K562 (cell line): ENCODE measurements around the gene CLEC10A. TPM values are rescaled to one million over a fixed set of nuclear protein-coding genes. Genes with fewer than 3 reads are reported as not detected.

Experiments used
- ATAC-seq: fragments of 200-7000 bp; cut with Tn5 transposase; 3 replicates; pipeline ENCODE4 v1.9.1; 2020; ENCODE audit warnings: moderate library complexity
- BruUV-seq: library from RNA; stranded (reverse); fragments of 400-500 nt; replicated peaks from 2 replicates; lab custom pipeline; 2021; lab: Mats Ljungman, UMichigan
- CTCF ChIA-PET: fragments of 300-600 bp; formaldehyde crosslinking; extraction: SDS; loops from one replicate; lab custom pipeline; 2021; ENCODE audit warnings: low intra/inter-chr PET ratio; lab: Yijun Ruan, JAX
- POLR2A ChIA-PET: fragments of 300-600, 350-650 bp; sonication (Branson Sonifier 250); formaldehyde crosslinking; extraction: SDS; loops from one replicate; lab custom pipeline; 2021; ENCODE audit warnings: antibody characterized with exemption, inconsistent platforms; lab: Yijun Ruan, JAX
- DNase-seq, 4 experiments: peaks; one replicate each; pipeline versions ENCODE4 v3.0.0 to v3.0.0-alpha.2; 2011 to 2018; ENCODE audit warnings: low spot score in 3 of 4, mixed read lengths in 3 of 4; ENCODE audit errors: extremely low read depth in 1 of 4
- FAIRE-seq: peaks from 2 replicates; lab custom pipeline; 2011; peaks lifted over from hg19 to GRCh38; lab: Jason Lieb, UNC
- H2AFZ ChIP-seq: 2 replicates; pipeline ENCODE4 v1.6.0; 2011; ENCODE audit warnings: low read depth, low read length, control low read depth, inconsistent platforms
- H3K27ac ChIP-seq: fragments of 200-600 bp; 3 replicates; pipeline ENCODE4 v1.8.0; 2011; ENCODE audit warnings: low read depth, mild to moderate bottlenecking, control low read depth, inconsistent platforms, low read length, moderate library complexity, mixed read lengths; ENCODE audit errors: extremely low read depth
- H3K27me3 ChIP-seq, 2 experiments: fragments of 300-600 bp in 1 of 2; 2 replicates in 1 of 2; 3 replicates in 1 of 2; pipeline versions ENCODE4 v1.6.0 to v1.8.0; 2011; ENCODE audit warnings: inconsistent platforms in 2 of 2, low read length in 2 of 2, mild to moderate bottlenecking in 1 of 2, mixed read lengths in 1 of 2, moderate library complexity in 1 of 2; ENCODE audit not compliant: control insufficient read depth in 2 of 2, insufficient read depth in 2 of 2
- H3K36me3 ChIP-seq: fragments of 300-600 bp; 3 replicates; pipeline ENCODE4 v1.8.0; 2011; ENCODE audit warnings: mild to moderate bottlenecking, low read length, inconsistent platforms; ENCODE audit not compliant: control insufficient read depth, insufficient read depth
- H3K4me1 ChIP-seq, 2 experiments: fragments of 200-600 bp in 1 of 2; replicated peaks in 1 of 2; 2 replicates in 1 of 2; 3 replicates in 1 of 2; pipeline versions ENCODE4 v1.5.1 to v1.8.0; 2011; ENCODE audit warnings: inconsistent platforms in 2 of 2, low read length in 2 of 2, mild to moderate bottlenecking in 1 of 2, mixed read lengths in 1 of 2, moderate library complexity in 1 of 2; ENCODE audit not compliant: control insufficient read depth in 2 of 2, insufficient read depth in 2 of 2
- H3K4me2 ChIP-seq: 2 replicates; pipeline ENCODE4 v1.6.1; 2011; ENCODE audit warnings: low read length, control low read depth, inconsistent platforms, mixed read lengths; ENCODE audit not compliant: insufficient read depth
- H3K4me3 ChIP-seq: fragments of 200-600 bp; sonication (generic), shearing (Covaris generic); 2 replicates; pipeline ENCODE4 v1.5.1; 2016; ENCODE audit warnings: control low read depth, inconsistent platforms
- H3K79me2 ChIP-seq: fragments of 200-600 bp; 3 replicates; pipeline ENCODE4 v1.8.0; 2011; ENCODE audit warnings: low read length, inconsistent platforms; ENCODE audit not compliant: control insufficient read depth, insufficient read depth
- H3K9ac ChIP-seq, 2 experiments: 2 replicates each; pipeline versions ENCODE4 v1.6.0 to v1.6.1; 2011; ENCODE audit warnings: low read depth in 2 of 2, low read length in 2 of 2, control low read depth in 1 of 2, inconsistent platforms in 1 of 2, mild to moderate bottlenecking in 1 of 2, mixed read lengths in 1 of 2; ENCODE audit not compliant: insufficient read depth in 1 of 2
- H3K9me1 ChIP-seq: one replicate; pipeline ENCODE4 v1.6.0; 2011; ENCODE audit warnings: inconsistent platforms, mild to moderate bottlenecking, low read length, moderate library complexity; ENCODE audit not compliant: control insufficient read depth, insufficient read depth
- H3K9me3 ChIP-seq: replicated peaks from 2 replicates; pipeline ENCODE4 v1.5.1; 2011; ENCODE audit warnings: low read depth, low read length, inconsistent platforms; ENCODE audit not compliant: control insufficient read depth, insufficient read depth
- H4K20me1 ChIP-seq: replicated peaks from 2 replicates; pipeline ENCODE4 v1.6.1; 2011; ENCODE audit warnings: low read length, inconsistent platforms, mixed read lengths; ENCODE audit not compliant: control insufficient read depth, insufficient read depth
- BCOR ChIP-seq: fragments of 450-650 bp; IDR thresholded peaks from 2 replicates; pipeline ENCODE4 v1.6.1; 2016
- BMI1 ChIP-seq: fragments of 150-350 bp; IDR thresholded peaks from 2 replicates; pipeline ENCODE4 v1.6.1; 2014; ENCODE audit warnings: low read length
- GABPA ChIP-seq: fragments of 200-800 bp; sonication (Bioruptor generic); conservative IDR thresholded peaks from 2 replicates; pipeline ENCODE4 v1.6.1; 2016; ENCODE audit warnings: low read depth, missing genetic modification characterization, missing compliant biosample characterization
- NCOA2 ChIP-seq, 2 experiments: fragments of 450-650 bp; IDR thresholded peaks; 2 replicates each; pipeline ENCODE4 v1.6.1; 2018; ENCODE audit warnings: mild to moderate bottlenecking in 2 of 2, moderate library complexity in 1 of 2; ENCODE audit not compliant: partially characterized antibody in 2 of 2
- PBX2 ChIP-seq, 2 experiments: IDR thresholded peaks in 1 of 2; conservative IDR thresholded peaks in 1 of 2; 2 replicates each; pipeline ENCODE4 v1.6.1; 2016; ENCODE audit warnings: low read depth in 2 of 2, mild to moderate bottlenecking in 1 of 2, missing compliant biosample characterization in 1 of 2, missing genetic modification characterization in 1 of 2, moderate library complexity in 1 of 2
- PTBP1 ChIP-seq: fragments of 200-400 bp; formaldehyde crosslinking; IDR thresholded peaks from 2 replicates; pipeline ENCODE4 v1.6.1; 2017; ENCODE audit warnings: low read depth, low read length
- SOX6 ChIP-seq: fragments of 450-650 bp; IDR thresholded peaks from 2 replicates; pipeline ENCODE4 v1.6.1; 2014; ENCODE audit warnings: mild to moderate bottlenecking
- SUPT5H ChIP-seq: fragments of 450-650 bp; IDR thresholded peaks from 2 replicates; pipeline ENCODE4 v1.6.1; 2016
- ZBTB17 ChIP-seq: fragments of 450-650 bp; formaldehyde crosslinking; IDR thresholded peaks from 2 replicates; pipeline ENCODE4 v1.4.0; 2020; ENCODE audit warnings: mild to moderate bottlenecking
- ZNF165 ChIP-seq: fragments of 250-450 bp; sonication (Bioruptor Pico); IDR thresholded peaks from 2 replicates; pipeline ENCODE4 v1.4.0; 2020; ENCODE audit warnings: borderline replicate concordance
- ZNF175 ChIP-seq: fragments of 200-800 bp; sonication (Bioruptor generic); IDR thresholded peaks from 2 replicates; pipeline ENCODE4 v1.6.1; 2016; ENCODE audit warnings: low read depth, mild to moderate bottlenecking, missing genetic modification characterization, missing compliant biosample characterization
- ZNF263 ChIP-seq: sonication (generic); formaldehyde crosslinking; IDR thresholded peaks from 2 replicates; pipeline ENCODE4 v1.8.0; 2022; ENCODE audit warnings: mild to moderate bottlenecking, missing genetic modification reagents, borderline replicate concordance
- WGBS: fragments of 100-300 bp; shearing (Covaris generic); methylation state at CpG from one replicate; pipeline ENCODE4 v1.1.6; 2016; ENCODE audit warnings: low coverage, mixed read lengths; ENCODE audit not compliant: insufficient coverage; ENCODE audit errors: missing lambda C conversion rate; 5-methylcytosine and 5-hydroxymethylcytosine counted together
- in situ Hi-C: fragments of 300-500 bp; cut with MboI; formaldehyde crosslinking; loops from 4 replicates; pipeline ENCODE4 v1.15.0; 2018; ENCODE audit warnings: inconsistent platforms, mixed read lengths
- intact Hi-C: fragments of 100-400 bp; cut with micrococcal nuclease; formaldehyde crosslinking; loops from 2 replicates; pipeline ENCODE4 v1.14.2; 2022
- polyA plus RNA-seq, 8 experiments: library from polyadenylated mRNA; depleted of rRNA in 4 of 8; stranded (reverse) in 5 of 8; unstranded in 3 of 8; fragments of >200 nt; fragmentation: Nextera tagmentation in 2 of 8; fragmentation: Illumina TruSeq in 1 of 8; extraction: Ambion mirVana in 2 of 8; extraction: Trizol in 1 of 8; gene quantifications; 2 replicates each; pipeline versions ENCODE4 v1.2.1 to v1.2.3, GENCODE V29; 2011 to 2014; ENCODE audit warnings: inconsistent platforms in 1 of 8, missing spikeins in 1 of 8
- total RNA-seq, 7 experiments: library from RNA; depleted of rRNA in 6 of 7; stranded (reverse); fragments of >200 nt in 6 of 7; fragmentation: Illumina TruSeq in 2 of 7; extraction: Trizol in 2 of 7; gene quantifications; 2 replicates each; pipeline versions ENCODE4 v1.2.1 to v1.2.3, GENCODE V29; 2011 to 2021; ENCODE audit warnings: low replicate concordance in 1 of 7
- TF ChIP-seq, protein P1 (sequence below): IDR thresholded peaks from 3 replicates; pipeline ENCODE4 v1.6.1; 2011; ENCODE audit warnings: borderline replicate concordance, mild to moderate bottlenecking, moderate library complexity; ENCODE audit not compliant: insufficient read length; ENCODE audit errors: extremely low read depth

The CLEC10A gene
- total and polyA plus RNA-seq, 9 of the 15 experiments (the other 6 are each of a cell fraction or from before 2014, with no cell fraction given) = 0.04 to 0.11 (median 0.05) TPM; not detected in 6

DNA sequence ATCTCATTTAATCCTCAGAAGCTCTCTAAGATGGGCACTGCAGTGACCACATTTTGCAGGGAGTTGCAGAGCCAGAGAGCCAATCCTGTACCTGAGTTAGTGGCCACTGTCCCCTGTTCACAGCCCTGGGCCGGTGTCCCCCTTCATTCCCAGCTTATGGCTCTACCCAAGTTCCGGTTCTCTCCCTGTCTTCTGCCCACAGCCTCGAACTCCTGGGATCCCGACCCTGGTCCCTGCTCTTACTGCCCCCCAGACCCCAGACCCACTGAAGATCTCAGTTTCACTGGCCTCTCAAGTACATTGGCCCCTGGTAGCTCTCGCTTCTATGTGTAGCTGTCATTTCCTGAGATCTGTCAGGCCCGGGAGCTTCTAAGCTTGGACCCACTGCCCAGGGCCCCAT is 22.4 kb upstream of the CLEC10A start (continued):
- TF ChIP-seq, protein P1, sequence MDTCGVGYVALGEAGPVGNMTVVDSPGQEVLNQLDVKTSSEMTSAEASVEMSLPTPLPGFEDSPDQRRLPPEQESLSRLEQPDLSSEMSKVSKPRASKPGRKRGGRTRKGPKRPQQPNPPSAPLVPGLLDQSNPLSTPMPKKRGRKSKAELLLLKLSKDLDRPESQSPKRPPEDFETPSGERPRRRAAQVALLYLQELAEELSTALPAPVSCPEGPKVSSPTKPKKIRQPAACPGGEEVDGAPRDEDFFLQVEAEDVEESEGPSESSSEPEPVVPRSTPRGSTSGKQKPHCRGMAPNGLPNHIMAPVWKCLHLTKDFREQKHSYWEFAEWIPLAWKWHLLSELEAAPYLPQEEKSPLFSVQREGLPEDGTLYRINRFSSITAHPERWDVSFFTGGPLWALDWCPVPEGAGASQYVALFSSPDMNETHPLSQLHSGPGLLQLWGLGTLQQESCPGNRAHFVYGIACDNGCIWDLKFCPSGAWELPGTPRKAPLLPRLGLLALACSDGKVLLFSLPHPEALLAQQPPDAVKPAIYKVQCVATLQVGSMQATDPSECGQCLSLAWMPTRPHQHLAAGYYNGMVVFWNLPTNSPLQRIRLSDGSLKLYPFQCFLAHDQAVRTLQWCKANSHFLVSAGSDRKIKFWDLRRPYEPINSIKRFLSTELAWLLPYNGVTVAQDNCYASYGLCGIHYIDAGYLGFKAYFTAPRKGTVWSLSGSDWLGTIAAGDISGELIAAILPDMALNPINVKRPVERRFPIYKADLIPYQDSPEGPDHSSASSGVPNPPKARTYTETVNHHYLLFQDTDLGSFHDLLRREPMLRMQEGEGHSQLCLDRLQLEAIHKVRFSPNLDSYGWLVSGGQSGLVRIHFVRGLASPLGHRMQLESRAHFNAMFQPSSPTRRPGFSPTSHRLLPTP = no peak
- TF ChIP-seq GABPA (tag) (no peak), ZBTB17 (CRISPR knock-in tag) (no peak)

DNA sequence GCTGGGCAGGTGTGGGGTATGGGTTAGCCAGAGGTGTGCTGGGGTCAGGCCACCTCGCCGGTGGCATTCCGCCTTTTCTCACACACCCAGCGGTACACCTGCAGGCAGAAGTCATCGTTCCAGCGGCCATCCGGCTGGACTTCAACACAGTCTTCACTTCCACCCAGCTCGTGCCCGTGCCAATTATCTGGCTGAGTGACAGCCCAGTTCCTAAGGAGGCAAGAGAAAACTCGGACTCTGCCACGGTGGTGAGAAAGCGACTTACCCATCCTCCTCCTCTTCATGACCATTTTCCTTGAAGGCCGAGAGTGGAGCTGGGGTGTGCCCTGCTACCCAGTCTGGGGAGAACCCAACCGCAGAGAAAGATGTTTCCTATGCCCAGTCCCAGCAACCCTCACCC is 21.5 kb upstream of the CLEC10A start:
- no peak for FAIRE-seq
- peaks cover 26 to 49% of the 10 kb centered on the region in 2 experiments; a peak in 4 of 5 replicates for H3K27me3 ChIP-seq
- H3K79me2 ChIP-seq = no peaks in the 10 kb centered on the region
- BruUV-seq = no TSS peak
- H3K9ac ChIP-seq = no peak overlapping the region
- no peak overlapping the region for H3K4me2 ChIP-seq
- H3K27ac ChIP-seq = no peak overlapping the region
- CTCF ChIA-PET = no interaction called here
- H4K20me1 ChIP-seq = no peaks in the 10 kb centered on the region; the same call in 1 of the 2 replicates
- DNase-seq = no peak
- intact Hi-C loops = no loop called here
- no peak for ATAC-seq
- in situ Hi-C loops = no loop called here
- no peaks in the 10 kb centered on the region for H3K9me3 ChIP-seq
- H3K9me1 ChIP-seq = no peaks in the 10 kb centered on the region
- H3K4me3 ChIP-seq = no peak overlapping the region
- H2AFZ ChIP-seq = no peak overlapping the region
- no peaks in the 10 kb centered on the region for H3K4me1 ChIP-seq
- POLR2A ChIA-PET = interaction anchor here (0.6 kb wide), 1 partner anchor 12 kb away, joined by 3 read pairs; no protein-coding TSS in a partner anchor
- H3K36me3 ChIP-seq = no peaks in the 10 kb centered on the region
- 0% methylated on average over 4 of the region's 14 CpGs for WGBS
- no peak for TF ChIP-seq BCOR
- TF ChIP-seq SOX6 = no peak
- TF ChIP-seq GABPA (tag) = no peak
- TF ChIP-seq BMI1 = no peak
- TF ChIP-seq PTBP1 = no peak
- no peak for TF ChIP-seq ZNF165 (CRISPR knock-in tag)
- no peak for TF ChIP-seq PBX2 (CRISPR knock-in tag; IDR thresholded peaks at IDR 0.05; ENCODE audit: low read depth)
- TF ChIP-seq PBX2 (tag; conservative IDR thresholded peaks at IDR 0.05; ENCODE audit: low read depth) = no peak
- TF ChIP-seq ZNF263 = no peak
- no peak for TF ChIP-seq NCOA2 (IDR thresholded peaks at IDR 0.05; ENCODE audit: partially characterized antibody in 2 of 2)
- TF ChIP-seq SUPT5H = no peak
- TF ChIP-seq ZNF175 (CRISPR knock-in tag) = no peak
